Measurements from ENCODE around the gene NECAB2.
"Not testable (repeated sequence)": the region's sequence is repeated elsewhere in the genome, so short reads cannot be mapped to it uniquely, and the experiment has no call there.

Gene NECAB2

GRCh38 chr16:83935858-83936255 is 32.2 kb upstream of the NECAB2 start:
- DNase-seq (ENCODE audit: low read depth in 2 of 2, low spot score in 1 of 2): no peak

GRCh38 chr16:83936581-83937165 is 31.4 kb upstream of the NECAB2 start:
- DNase-seq (ENCODE audit: low read depth in 2 of 2, low spot score in 1 of 2): no peak

GRCh38 chr16:83937267-83937666 is 30.8 kb upstream of the NECAB2 start:
- no peak for DNase-seq (ENCODE audit: low read depth in 2 of 2, low spot score in 1 of 2)

- no peak for DNase-seq (ENCODE audit: low read depth in 2 of 2, low spot score in 1 of 2)
These were observed 29.8 kb upstream of the NECAB2 start for GRCh38 chr16:83937922-83938885.

GRCh38 chr16:83939266-83939855 is 28.7 kb upstream of the NECAB2 start:
- DNase-seq (ENCODE audit: low read depth in 2 of 2, low spot score in 1 of 2): no peak

- DNase-seq (ENCODE audit: low read depth in 2 of 2, low spot score in 1 of 2): no peak
These were observed 27.9 kb upstream of the NECAB2 start for GRCh38 chr16:83940119-83940518.

- DNase-seq (ENCODE audit: low read depth in 2 of 2, low spot score in 1 of 2): no peak
These were observed 27.2 kb upstream of the NECAB2 start for GRCh38 chr16:83940630-83941378.

- DNase-seq (ENCODE audit: low read depth in 2 of 2, low spot score in 1 of 2): not testable (repeated sequence)
These were observed 26.5 kb upstream of the NECAB2 start for GRCh38 chr16:83941546-83941945.

GRCh38 chr16:83942074-83942473 is 26.0 kb upstream of the NECAB2 start:
- no peak for DNase-seq (ENCODE audit: low read depth in 2 of 2, low spot score in 1 of 2)

GRCh38 chr16:83942815-83943515 is 25.1 kb upstream of the NECAB2 start:
- DNase-seq (ENCODE audit: low read depth in 2 of 2, low spot score in 1 of 2): no peak

GRCh38 chr16:83943516-83944050 is 24.5 kb upstream of the NECAB2 start:
- DNase-seq (ENCODE audit: low read depth in 2 of 2, low spot score in 1 of 2): no peak

- no peak for DNase-seq (ENCODE audit: low read depth in 2 of 2, low spot score in 1 of 2)
These were observed 22.5 kb upstream of the NECAB2 start for GRCh38 chr16:83945587-83945986.

GRCh38 chr16:83946154-83946780 is 21.8 kb upstream of the NECAB2 start:
- no peak for DNase-seq (ENCODE audit: low read depth in 2 of 2, low spot score in 1 of 2)

GRCh38 chr16:83946781-83947566 is 21.1 kb upstream of the NECAB2 start:
- no peak for DNase-seq (ENCODE audit: low read depth in 2 of 2, low spot score in 1 of 2)

GRCh38 chr16:83947642-83948234 is 20.3 kb upstream of the NECAB2 start:
- DNase-seq (ENCODE audit: low read depth in 2 of 2, low spot score in 1 of 2): no peak

- no peak for DNase-seq (ENCODE audit: low read depth in 2 of 2, low spot score in 1 of 2)
These were observed 18.9 kb upstream of the NECAB2 start for GRCh38 chr16:83948914-83949723.

- no peak for DNase-seq (ENCODE audit: low read depth in 2 of 2, low spot score in 1 of 2)
These were observed 18.4 kb upstream of the NECAB2 start for GRCh38 chr16:83949724-83950001.

GRCh38 chr16:83950862-83951399 is 17.1 kb upstream of the NECAB2 start:
- DNase-seq (ENCODE audit: low read depth in 2 of 2, low spot score in 1 of 2): not testable (repeated sequence)

Data from stimulated activated CD8-positive, alpha-beta memory T cell treated with anti-CD3 and anti-CD28 coated beads, Interleukin-4, amount 100 ng/mL, for 1 hour (primary cell).